Activated CD4-positive, alpha-beta T cell treated with anti-CD3 and anti-CD28 coated beads, Interleukin-2, amount 50 U/mL, for 24 hours (primary cell): Measurements from ENCODE around the gene SLC7A14.

Experiments used
- DNase-seq, 2 donors: peaks; one replicate each; pipeline ENCODE4 v3.0.0-alpha.2; 2020; ENCODE audit warnings: low read depth in 1 of 2, low spot score in 1 of 2

SLC7A14 gene

DNA sequence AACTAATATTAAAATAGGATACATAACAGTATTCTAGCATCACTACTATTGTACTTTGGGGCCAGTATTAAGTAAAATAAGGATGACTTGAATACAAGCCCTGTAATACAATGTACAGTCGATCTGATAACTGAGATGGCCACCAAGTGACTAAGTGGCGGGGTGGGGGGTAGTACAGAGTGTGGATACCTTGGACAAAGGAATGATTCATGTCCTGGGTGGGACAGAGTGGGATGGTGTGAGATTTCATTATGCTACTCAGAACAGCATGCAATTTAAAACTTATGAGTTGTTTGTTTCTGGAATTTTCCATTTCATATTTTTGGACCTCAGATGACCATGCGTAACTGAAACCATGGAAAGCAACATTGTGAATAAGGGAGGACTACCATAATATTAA is 46.0 kb downstream of the SLC7A14 start:
- DNase-seq, result no peak

DNA sequence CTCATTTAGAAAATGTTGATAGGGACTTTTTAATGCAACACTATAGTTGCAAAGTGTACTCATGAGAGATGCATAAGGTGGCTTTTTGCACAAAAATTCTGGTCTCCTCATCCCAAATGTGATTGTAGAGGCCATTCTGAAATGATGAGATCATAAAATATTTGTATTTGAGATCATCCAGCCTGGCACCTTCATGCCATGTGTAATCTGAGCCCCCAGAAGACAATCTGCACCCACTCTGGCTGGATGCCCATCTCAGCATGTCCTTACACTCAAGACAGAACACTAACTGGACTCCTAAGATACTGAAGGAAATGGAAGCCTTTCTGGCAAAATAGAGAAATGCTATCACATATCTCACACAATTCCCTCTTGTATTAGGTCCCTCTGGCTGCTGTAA is 49.2 kb downstream of the SLC7A14 start:
- DNase-seq, result no peak

DNA sequence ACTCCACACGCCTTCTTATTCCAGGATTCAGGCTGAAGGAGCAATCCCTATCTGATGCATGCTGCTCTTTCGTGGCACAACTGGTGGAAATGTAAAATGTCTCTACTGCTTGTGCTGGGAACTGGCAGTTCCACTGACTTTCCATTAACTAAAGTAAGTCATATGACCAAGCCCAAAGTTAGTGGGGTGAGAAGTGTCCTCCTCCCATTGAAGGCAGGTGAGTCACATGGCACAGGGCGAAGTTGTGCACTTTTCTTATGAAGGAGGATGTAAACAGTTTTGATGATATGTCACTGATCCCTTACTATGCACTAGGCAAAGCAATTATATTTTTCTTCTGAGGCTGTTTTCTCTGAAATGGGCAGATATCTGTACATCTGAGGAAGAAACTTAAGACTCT is 51.6 kb downstream of the SLC7A14 start:
- DNase-seq, result no peak

- DNase-seq, result no peak
These were observed 53.3 kb downstream of the SLC7A14 start for GRCh38 chr3:170532573-170532972.

DNA sequence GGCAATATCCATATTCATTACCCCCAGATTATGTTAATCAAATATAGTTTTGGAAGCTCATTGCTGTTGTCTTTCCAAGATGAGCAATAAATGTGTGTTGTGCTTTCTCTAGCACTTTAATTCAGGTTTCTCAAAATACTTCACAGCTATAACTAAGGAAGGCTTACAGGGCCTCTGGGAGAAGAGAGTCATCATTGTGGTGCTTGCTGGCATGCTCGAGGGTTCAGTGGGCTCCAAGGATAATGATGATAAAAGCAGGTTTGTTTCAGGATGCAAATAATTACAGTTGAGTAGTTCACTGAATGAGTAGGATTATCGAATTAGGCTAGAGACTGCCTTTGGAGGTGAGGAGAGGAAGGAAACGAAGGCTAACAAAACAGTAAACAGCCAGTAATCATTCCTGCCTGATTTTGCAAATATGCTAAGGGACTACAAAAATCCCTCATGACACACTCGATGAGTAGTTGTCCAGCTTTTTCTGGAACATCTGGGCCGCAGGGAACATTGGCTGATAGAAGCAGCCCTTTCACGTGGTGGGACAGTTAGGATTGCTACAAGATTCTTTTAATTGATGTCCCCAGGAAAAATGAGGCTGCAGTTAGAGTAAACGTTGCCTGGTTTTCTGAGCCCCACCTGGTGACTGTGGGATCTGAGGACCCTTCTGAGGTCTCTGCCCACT is 54.1 kb downstream of the SLC7A14 start:
- no peak for DNase-seq

DNA sequence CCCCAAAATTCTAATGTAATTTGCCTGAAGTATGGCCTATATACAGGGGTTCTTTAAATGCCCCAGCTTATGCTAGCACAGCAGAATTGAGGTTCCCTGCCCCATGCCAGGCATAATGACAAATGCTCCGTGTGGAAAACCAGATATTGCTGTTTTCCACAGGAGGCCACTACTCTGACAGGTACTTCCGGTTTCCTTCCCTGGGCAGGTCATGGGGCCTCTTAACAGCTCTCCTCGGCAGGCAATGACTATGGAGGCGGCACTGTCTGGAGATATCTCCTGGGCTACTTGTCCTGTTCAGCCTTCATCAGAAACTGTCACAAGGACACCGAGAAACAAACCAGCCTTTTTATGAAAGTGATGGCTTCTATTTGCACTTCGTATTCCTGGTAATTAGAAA is 54.8 kb downstream of the SLC7A14 start:
- DNase-seq, result no peak

DNA sequence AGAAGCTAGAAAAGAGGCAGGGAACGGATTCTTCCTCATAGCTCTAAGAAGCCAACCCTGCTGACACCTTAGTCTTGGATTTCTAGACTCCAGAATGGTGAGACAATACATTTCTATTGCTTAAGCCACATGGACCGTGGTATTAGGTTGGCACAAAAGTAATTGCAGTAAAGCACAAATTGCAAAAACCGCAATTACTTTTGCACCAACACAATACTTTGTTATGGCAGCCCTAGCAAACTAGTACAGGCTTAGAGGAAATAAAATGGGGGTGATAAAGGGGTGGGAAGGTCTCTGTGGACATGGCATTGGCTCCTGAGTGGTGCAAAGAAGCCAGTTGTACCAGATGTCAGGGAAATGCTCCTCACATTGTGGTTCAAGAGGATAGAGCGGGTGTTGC is 56.0 kb downstream of the SLC7A14 start:
- DNase-seq, result no peak

DNA sequence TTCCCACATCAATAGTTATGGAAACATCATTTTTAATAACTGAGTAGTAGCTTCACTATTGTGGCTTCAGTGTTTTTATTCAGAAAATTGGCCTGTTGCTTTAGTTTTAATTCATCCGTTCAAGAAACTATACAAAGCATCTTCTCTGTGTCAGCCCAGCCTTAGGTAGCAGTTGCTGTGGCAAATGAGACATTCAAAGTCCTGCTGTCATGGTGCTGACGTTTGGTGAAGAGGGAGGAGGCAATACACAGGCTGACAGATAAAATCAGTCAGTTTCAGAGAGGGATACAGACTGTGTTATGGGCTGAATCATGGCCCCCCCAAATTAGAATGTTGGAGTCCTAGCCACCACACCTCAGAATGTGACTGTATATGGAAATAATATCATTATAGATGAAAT is 56.5 kb downstream of the SLC7A14 start:
- no peak for DNase-seq

- no peak for DNase-seq
These were observed 57.1 kb downstream of the SLC7A14 start for GRCh38 chr3:170528726-170529125.

GRCh38 chr3:170524073-170524472 is 61.8 kb downstream of the SLC7A14 start:
- DNase-seq, result no peak

DNA sequence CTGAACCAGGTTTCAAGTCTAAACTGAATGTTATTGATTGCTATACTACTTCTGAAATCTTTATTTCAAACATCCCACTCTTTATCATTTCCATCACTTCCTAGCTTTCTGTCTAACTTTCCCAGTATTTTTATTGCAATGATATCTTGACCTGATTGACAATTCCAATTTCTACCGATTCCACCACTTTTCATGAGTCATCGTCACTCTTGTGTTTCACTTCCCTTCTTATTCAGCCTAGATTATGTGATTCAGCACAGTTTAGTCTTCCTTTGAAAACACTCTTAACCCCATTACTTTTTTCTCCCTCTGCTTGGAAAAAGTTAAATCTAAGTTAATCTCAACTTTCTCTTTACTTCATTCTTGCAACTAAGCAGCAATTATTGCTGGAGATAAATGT is 62.6 kb downstream of the SLC7A14 start:
- DNase-seq, result no peak

GRCh38 chr3:170522201-170522600 is 63.7 kb downstream of the SLC7A14 start:
- no peak for DNase-seq

GRCh38 chr3:170520996-170521395 is 64.9 kb downstream of the SLC7A14 start:
- DNase-seq, result no peak

GRCh38 chr3:170517242-170517945 is 68.5 kb downstream of the SLC7A14 start:
- no peak for DNase-seq

- DNase-seq, result no peak
These were observed 72.2 kb downstream of the SLC7A14 start for GRCh38 chr3:170513642-170514041.

DNA sequence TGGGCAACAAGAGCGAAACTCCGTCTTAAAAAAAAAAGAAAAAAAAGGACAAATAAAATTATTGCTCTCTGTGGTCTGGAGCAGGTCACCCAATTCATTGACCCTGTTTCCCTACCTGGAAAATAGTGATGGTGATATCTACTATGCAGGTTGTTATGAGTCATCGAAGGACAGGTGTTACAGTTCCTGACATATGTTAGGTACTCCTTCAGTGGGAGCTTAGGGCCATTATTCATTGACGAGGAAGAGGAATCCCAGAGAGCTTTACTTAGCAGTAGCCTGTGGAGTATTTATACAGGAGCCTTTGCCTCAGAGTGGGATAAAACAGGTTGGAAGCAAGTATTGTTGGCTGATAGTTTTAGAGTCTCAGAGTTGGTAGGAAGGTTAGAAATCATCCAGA is 74.5 kb downstream of the SLC7A14 start:
- DNase-seq, result no peak

DNA sequence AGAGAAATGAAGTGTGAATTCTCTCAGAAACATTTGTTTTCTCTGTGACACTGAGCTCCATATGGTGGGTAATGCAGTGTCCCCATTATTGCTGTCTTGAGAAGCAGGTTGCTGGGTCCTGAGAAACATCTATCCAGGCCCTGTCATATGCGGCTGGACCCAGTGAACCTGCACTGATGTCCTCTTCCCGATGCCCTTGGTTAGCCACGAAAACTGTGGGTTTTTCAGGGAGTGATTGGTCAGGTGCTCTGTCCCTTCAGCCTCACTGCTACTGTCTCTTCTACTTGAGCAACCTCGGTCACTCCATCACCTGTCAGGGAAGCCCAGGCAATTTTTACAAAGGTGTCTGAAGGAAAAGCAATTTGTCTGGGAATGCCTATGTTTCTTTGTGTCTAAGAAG is 77.0 kb downstream of the SLC7A14 start:
- no peak for DNase-seq

DNA sequence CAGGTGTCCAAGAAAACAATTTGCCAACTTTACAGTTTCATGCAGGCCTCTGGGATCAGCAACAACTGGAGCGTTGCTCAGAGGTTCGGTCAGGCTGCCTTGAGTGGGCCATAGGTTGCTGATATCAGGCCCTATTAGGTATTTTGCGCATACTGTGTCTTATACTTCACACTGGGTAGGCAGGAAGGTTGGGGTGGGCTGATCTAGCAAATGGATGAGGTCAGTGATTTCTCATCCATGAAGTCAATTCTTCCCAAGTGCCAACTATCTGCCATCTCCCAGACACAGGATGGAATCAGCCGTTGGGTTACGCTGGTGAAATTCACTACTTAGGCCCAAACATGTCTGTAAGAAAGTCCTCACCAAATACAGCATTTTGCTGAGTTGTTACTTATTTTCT is 77.6 kb downstream of the SLC7A14 start:
- no peak for DNase-seq

- DNase-seq, result no peak
These were observed 78.8 kb downstream of the SLC7A14 start for GRCh38 chr3:170507063-170507462.

- DNase-seq, result no peak
These were observed 79.3 kb downstream of the SLC7A14 start for GRCh38 chr3:170506556-170506955.

DNA sequence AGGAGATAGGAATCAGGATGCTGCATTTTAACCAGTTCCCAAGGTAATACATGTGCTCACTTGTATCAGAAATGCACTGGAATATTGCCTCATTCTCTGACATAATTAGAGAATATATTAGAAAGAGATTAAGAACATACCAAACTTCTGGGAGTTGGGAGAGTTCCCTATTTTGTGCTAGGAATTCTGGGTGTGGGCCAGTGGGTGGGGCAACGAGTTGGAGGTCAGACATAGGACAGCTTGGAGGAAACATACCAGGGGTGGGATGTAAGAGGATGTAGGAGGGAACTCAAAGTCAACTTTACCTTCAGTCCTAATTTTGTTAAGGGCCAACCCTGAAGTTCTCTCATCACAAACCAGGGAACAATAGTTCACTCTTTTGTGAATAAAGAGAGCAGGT is 83.6 kb downstream of the SLC7A14 start:
- no peak for DNase-seq

GRCh38 chr3:170500995-170501394 is 84.9 kb downstream of the SLC7A14 start:
- no peak for DNase-seq

GRCh38 chr3:170500462-170500861 is 85.4 kb downstream of the SLC7A14 start:
- DNase-seq, result no peak
